Endothelial cell of umbilical vein (primary cell): ENCODE data around the gene TUB. TPM values are rescaled to one million over a fixed set of nuclear protein-coding genes. Genes with fewer than 3 reads are reported as not detected.

Source experiments
- BruUV-seq: library from RNA; stranded (reverse); fragments of 400-500 nt; replicated peaks from 2 replicates; lab custom pipeline; 2021; lab: Mats Ljungman, UMichigan
- CTCF ChIA-PET: fragments of 300-600, 350-600 bp; sonication (Branson Sonifier 250); formaldehyde crosslinking; loops from one replicate; lab custom pipeline; 2021; ENCODE audit warnings: antibody characterized with exemption, inconsistent platforms; lab: Charles Lee
- POLR2A ChIA-PET: fragments of 300-600, 350-600 bp; sonication (Branson Sonifier 250); formaldehyde crosslinking; loops from one replicate; lab custom pipeline; 2021; ENCODE audit warnings: antibody characterized with exemption, inconsistent platforms; lab: Charles Lee
- DNase-seq: peaks from one replicate; pipeline ENCODE4 v3.0.0-alpha.2; 2011; ENCODE audit warnings: low read depth, low spot score
- FAIRE-seq: peaks from 2 replicates; lab custom pipeline; 2011; peaks lifted over from hg19 to GRCh38; lab: Jason Lieb, UNC
- H2AFZ ChIP-seq: 2 replicates; pipeline ENCODE4 v1.6.0; 2012; ENCODE audit warnings: low read depth, low read length, control low read depth, inconsistent platforms
- H3K27ac ChIP-seq: 2 replicates; pipeline ENCODE4 v1.5.1; 2011; ENCODE audit warnings: low read depth, mild to moderate bottlenecking, control low read depth, low read length, moderate library complexity; ENCODE audit not compliant: insufficient read depth
- H3K27me3 ChIP-seq, 2 experiments: 2 replicates each; pipeline versions ENCODE4 v1.6.0 to v1.6.1; 2011; ENCODE audit warnings: low read length in 2 of 2, mixed read lengths in 1 of 2; ENCODE audit not compliant: control insufficient read depth in 2 of 2, insufficient read depth in 2 of 2
- H3K36me3 ChIP-seq, 2 experiments: 2 replicates in 1 of 2; 3 replicates in 1 of 2; pipeline ENCODE4 v1.5.1; 2011; ENCODE audit warnings: low read length in 2 of 2, mild to moderate bottlenecking in 1 of 2, moderate library complexity in 1 of 2; ENCODE audit not compliant: control insufficient read depth in 2 of 2, insufficient read depth in 2 of 2; ENCODE audit errors: extremely low read depth in 1 of 2
- H3K4me1 ChIP-seq: 3 replicates; pipeline ENCODE4 v1.5.1; 2011; ENCODE audit warnings: mild to moderate bottlenecking, low read length; ENCODE audit not compliant: control insufficient read depth, insufficient read depth; ENCODE audit errors: extremely low read depth
- H3K4me2 ChIP-seq: 2 replicates; pipeline ENCODE4 v1.6.1; 2011; ENCODE audit warnings: low read length, control low read depth, mixed read lengths; ENCODE audit not compliant: insufficient read depth
- H3K4me3 ChIP-seq, 3 experiments: fragments of 200-600 bp in 1 of 3; sonication (generic), shearing (Covaris generic) in 1 of 3; replicated peaks in 1 of 3; 2 replicates each; pipeline ENCODE4 v1.5.1; 2011 to 2016; ENCODE audit warnings: control low read depth in 3 of 3, low read length in 3 of 3, mild to moderate bottlenecking in 2 of 3, inconsistent platforms in 1 of 3, low read depth in 1 of 3, moderate library complexity in 1 of 3; ENCODE audit not compliant: insufficient read depth in 1 of 3
- H3K79me2 ChIP-seq: 2 replicates; pipeline ENCODE4 v1.6.0; 2012; ENCODE audit warnings: low read length, inconsistent platforms; ENCODE audit not compliant: control insufficient read depth, insufficient read depth
- H3K9ac ChIP-seq: replicated peaks from 2 replicates; pipeline ENCODE3; 2011; ENCODE audit warnings: low read length, control low read depth; ENCODE audit not compliant: insufficient read depth; ENCODE audit errors: extremely low read depth
- H3K9me1 ChIP-seq: replicated peaks from 3 replicates; pipeline ENCODE4 v1.6.0; 2011; ENCODE audit warnings: mild to moderate bottlenecking, low read length; ENCODE audit not compliant: control insufficient read depth, insufficient read depth; ENCODE audit errors: extremely low read depth
- H3K9me3 ChIP-seq: replicated peaks from 2 replicates; pipeline ENCODE4 v1.5.1; 2012; ENCODE audit warnings: low read length, inconsistent platforms; ENCODE audit not compliant: control insufficient read depth, insufficient read depth
- H4K20me1 ChIP-seq: replicated peaks from 2 replicates; pipeline ENCODE3; 2011; ENCODE audit warnings: mild to moderate bottlenecking, low read length; ENCODE audit not compliant: control insufficient read depth, insufficient read depth; ENCODE audit errors: extremely low read depth
- CTCF ChIP-seq, 2 donors: IDR thresholded peaks; 1 replicate in 1 of 2; 2 replicates in 1 of 2; pipeline ENCODE4 v1.5.1; 2011; ENCODE audit warnings: low read length in 2 of 2, mild to moderate bottlenecking in 2 of 2, moderate library complexity in 2 of 2, control low read depth in 1 of 2, inconsistent platforms in 1 of 2, low read depth in 1 of 2; ENCODE audit not compliant: insufficient read depth in 1 of 2; ENCODE audit errors: extremely low read depth in 1 of 2
- EZH2 ChIP-seq: IDR thresholded peaks from 2 replicates; pipeline ENCODE4 v1.6.1; 2012; ENCODE audit warnings: borderline replicate concordance, low read depth, mild to moderate bottlenecking, moderate library complexity, low read length, inconsistent platforms; ENCODE audit not compliant: severe bottlenecking
- FOS ChIP-seq: IDR thresholded peaks from 2 replicates; pipeline ENCODE4 v1.6.1; 2011; ENCODE audit warnings: mild to moderate bottlenecking, low read length, moderate library complexity, borderline replicate concordance; ENCODE audit not compliant: insufficient read depth
- GATA2 ChIP-seq: IDR thresholded peaks from 2 replicates; pipeline ENCODE4 v1.7.0; 2011; ENCODE audit warnings: low read depth, mild to moderate bottlenecking, moderate library complexity, mixed read lengths, low read length; ENCODE audit not compliant: insufficient read length, insufficient read depth
- JUN ChIP-seq: IDR thresholded peaks from 2 replicates; pipeline ENCODE4 v1.6.1; 2011; ENCODE audit warnings: borderline replicate concordance, low read depth; ENCODE audit not compliant: insufficient read length, insufficient read depth
- MAX ChIP-seq: IDR thresholded peaks from 2 replicates; pipeline ENCODE4 v1.6.1; 2011; ENCODE audit not compliant: insufficient read depth, insufficient read length
- MYC ChIP-seq: IDR thresholded peaks from one replicate; pipeline ENCODE4 v1.6.1; 2011; ENCODE audit warnings: mild to moderate bottlenecking, low read depth, low read length
- POLR2A ChIP-seq: IDR thresholded peaks from 2 replicates; pipeline ENCODE4 v1.6.1; 2012; ENCODE audit warnings: low read depth, mild to moderate bottlenecking, control low read depth, low read length
- POLR2AphosphoS5 ChIP-seq: IDR thresholded peaks from 2 replicates; pipeline ENCODE4 v1.6.1; 2012; ENCODE audit warnings: low read depth, mild to moderate bottlenecking, control low read depth, low read length, moderate library complexity; ENCODE audit not compliant: insufficient read depth
- dilution Hi-C: fragments of 300-500 bp; cut with MboI; formaldehyde crosslinking; loops from one replicate; pipeline ENCODE4 v1.15.0; 2019; ENCODE audit warnings: low sequenced_read_pairs; ENCODE audit not compliant: extremely low pct_ligation_motif_present
- intact Hi-C: fragments of 100-400 bp; cut with micrococcal nuclease; formaldehyde crosslinking; loops from one replicate; pipeline ENCODE4 v1.10.0; 2022
- polyA plus RNA-seq, 4 experiments: library from polyadenylated mRNA; depleted of rRNA in 3 of 4; stranded (reverse) in 3 of 4; unstranded in 1 of 4; fragments of >200 nt; gene quantifications; 2 replicates each; pipeline versions ENCODE4 v1.2.1 to v1.2.3, GENCODE V29; 2011 to 2012; ENCODE audit warnings: missing spikeins in 1 of 4
- total RNA-seq: library from RNA; stranded (reverse); gene quantifications from 2 replicates; pipeline ENCODE4 v1.2.3, GENCODE V29; 2021

Gene TUB
- total and polyA plus RNA-seq, 2 donors (not counting 3 experiments of a cell fraction or from before 2014, with no cell fraction given), result 2.3 to 3.9 TPM

- Histone ChIP-seq H4K20me1 (no peaks in the 10 kb centered on the region), H3K36me3 (no peaks in the 10 kb centered on the region), H3K27ac (no peak overlapping the region), H3K4me2 (no peak overlapping the region), H3K9me1 (no peaks in the 10 kb centered on the region), H2AFZ (no peak overlapping the region), H3K9me3 (no peaks in the 10 kb centered on the region), H3K4me1 (no peaks in the 10 kb centered on the region), H3K9ac (no peak overlapping the region), H3K79me2 (no peaks in the 10 kb centered on the region), H3K27me3 (no peaks in the 10 kb centered on the region), H3K4me3 (no peak overlapping the region)
- FAIRE-seq, result no peak
- intact Hi-C loops, result no loop called here
- no peak for DNase-seq
- dilution Hi-C loops, result no loop called here
- CTCF ChIA-PET, result interaction anchor here (1.5 kb wide), 1 partner anchor 38 kb away, joined by 5 read pairs; no protein-coding TSS in a partner anchor
- TF ChIP-seq MAX (no peak), JUN (no peak), POLR2A (no peak), FOS (no peak), GATA2 (no peak), CTCF (IDR thresholded peaks at IDR 0.05; ENCODE audit: extremely low read depth in 1 of 2, insufficient read depth in 1 of 2, low read depth in 1 of 2, low read length in 2 of 2) (no peak), POLR2AphosphoS5 (no peak), MYC (no peak), EZH2 (no peak)
- POLR2A ChIA-PET, result no interaction called here
- BruUV-seq, result no TSS peak
Observed at GRCh38 chr11:8060801-8061554, 20.0 kb upstream of the TUB start.
